T-helper 1 cell treated with Interleukin-12 subunit alpha and Interleukin-12 subunit beta and Interleukin-4 antibody, amounts not matched to agents 30 ng/mL and 1 ng/mL, for 36 hours (primary cell): ENCODE measurements around the gene OVOL2. TPM values are rescaled to one million over a fixed set of nuclear protein-coding genes. Genes with fewer than 3 reads are reported as not detected.

Source experiments
- intact Hi-C: fragments of 100-400 bp; cut with micrococcal nuclease; formaldehyde crosslinking; loops from one replicate; pipeline ENCODE4 v1.15.1; 2024
- total RNA-seq: library from RNA; stranded (reverse); gene quantifications from 2 replicates; pipeline ENCODE4 v1.2.3, GENCODE V29; 2022

OVOL2 gene
- total RNA-seq, 1 donor from 2014 or later, result not detected

DNA sequence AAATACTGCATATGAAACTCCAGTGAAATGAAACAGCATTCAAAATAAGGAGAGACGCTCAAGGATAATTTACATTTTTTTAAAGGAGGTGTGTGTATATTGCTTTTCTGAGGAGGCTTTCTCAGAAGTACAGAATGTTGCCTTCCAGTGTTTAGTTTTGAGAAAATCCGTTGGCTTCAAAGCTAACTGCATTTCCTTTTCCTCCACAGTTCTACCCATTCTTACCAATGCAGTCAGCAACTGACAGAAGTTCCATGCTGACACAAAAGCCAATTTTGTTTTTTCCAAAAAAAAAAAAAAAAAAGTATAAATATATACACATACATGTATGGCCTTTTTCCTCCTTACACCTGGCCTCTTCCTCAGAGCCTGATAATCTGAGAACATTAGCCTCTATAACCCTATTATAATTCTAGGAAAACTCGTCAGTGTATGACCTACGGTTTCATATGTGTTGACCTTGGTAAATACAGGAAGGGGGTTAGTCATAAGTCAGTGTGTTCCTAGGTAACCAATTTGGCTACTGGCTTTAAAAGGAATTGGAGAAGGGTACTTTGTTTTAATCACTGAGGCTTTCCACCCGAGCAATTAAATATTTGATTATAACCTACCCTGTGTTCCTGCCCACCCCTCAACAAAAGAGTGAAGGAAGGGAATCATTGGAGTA is 64.7 kb downstream of the OVOL2 start:
- intact Hi-C loops, result loop anchor here (1.0 to 10.0 kb wide), 5 partner anchors 24 to 472 kb away; partner anchors contain the start of genes DZANK1, MGME1, POLR3F and RRBP1

DNA sequence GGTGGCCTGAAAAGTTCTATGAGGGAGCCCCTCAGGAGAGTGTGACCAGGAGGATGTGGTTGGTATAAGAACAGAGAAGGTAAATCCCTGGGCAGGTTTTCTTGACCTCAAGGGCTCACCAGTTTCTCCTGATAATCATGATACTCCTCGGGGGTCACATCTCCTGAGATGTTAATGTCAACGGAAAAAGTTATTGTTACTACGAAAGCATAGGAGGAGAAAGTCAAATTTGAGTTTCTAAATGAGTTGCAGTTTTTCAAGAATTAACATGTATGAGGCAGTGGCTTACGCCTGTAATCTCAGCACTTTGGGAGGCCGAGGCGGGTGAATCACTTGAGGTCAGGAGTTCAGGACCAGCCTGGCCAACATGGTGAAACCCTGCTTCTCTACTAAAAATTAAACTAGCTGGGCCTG is 65.5 kb downstream of the OVOL2 start:
- intact Hi-C loops, result loop anchor here (1.0 to 10.0 kb wide), 5 partner anchors 23 to 473 kb away; partner anchors contain the start of genes DZANK1, MGME1, POLR3F and RRBP1

- intact Hi-C loops, result loop anchor here (10.0 kb wide), 1 partner anchor 474 kb away; the partner anchor contains the start of genes DZANK1 and POLR3F
Observed at GRCh38 chr20:17990278-17990972, 67.3 kb downstream of the OVOL2 start.

GRCh38 chr20:17987988-17988387 is 69.7 kb downstream of the OVOL2 start:
- intact Hi-C loops, result no loop called here

DNA sequence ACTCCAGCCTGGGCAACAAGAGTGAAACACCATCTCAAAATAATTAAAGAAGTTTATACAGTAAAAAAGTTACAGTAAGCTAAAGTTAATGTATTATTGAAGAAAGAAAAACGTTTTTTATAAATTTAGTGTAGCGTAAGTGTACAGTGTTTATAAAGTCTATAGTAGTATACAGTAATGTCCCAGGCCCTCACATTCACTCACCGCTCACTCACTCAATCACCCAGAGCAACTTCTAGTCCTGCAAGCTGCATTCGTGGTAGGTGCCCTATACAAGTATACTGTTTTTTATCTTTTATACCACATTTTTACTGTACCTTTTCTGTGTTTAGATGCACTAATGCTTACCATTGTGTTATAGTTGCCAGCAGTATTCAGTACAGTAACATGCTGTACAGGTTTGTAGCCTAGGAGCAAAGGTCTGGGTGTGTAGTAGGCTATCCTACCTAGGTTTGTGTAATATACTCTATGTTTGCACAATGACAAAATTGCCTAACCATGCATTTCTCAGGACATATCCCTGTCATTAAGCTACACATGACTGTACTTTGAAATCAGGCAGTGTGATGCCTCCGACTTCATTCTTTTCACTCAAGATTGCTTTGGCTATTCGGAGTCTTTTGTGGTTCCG is 72.2 kb downstream of the OVOL2 start:
- intact Hi-C loops, result no loop called here

- intact Hi-C loops, result no loop called here
Observed at GRCh38 chr20:17976305-17976704, 81.4 kb downstream of the OVOL2 start.

Other genes with a start within 250 kb of the OVOL2 start
- gene SNX5, start 89.1 kb downstream of the OVOL2 start, total RNA-seq, result 157 and 174 TPM in 2 replicates
- 33.1 and 35.3 TPM in 2 replicates for gene MGME1, start 88.9 kb downstream of the OVOL2 start, total RNA-seq
- gene KAT14, start 79.9 kb upstream of the OVOL2 start, total RNA-seq, result 13.9 and 15.6 TPM in 2 replicates
- 14.5 and 14.6 TPM in 2 replicates for gene PET117, start 79.9 kb upstream of the OVOL2 start, total RNA-seq
- gene ZNF133, start 230.6 kb upstream of the OVOL2 start, total RNA-seq, result 9.9 and 10.1 TPM in 2 replicates